GM19463 (cell line): ENCODE measurements around the gene MUC7.
"Not testable (repeated sequence)": the region's sequence is repeated elsewhere in the genome, so short reads cannot be mapped to it uniquely, and the experiment has no call there.

Experiments
- ATAC-seq: cut with Tn5 transposase; IDR thresholded peaks from one replicate; pipeline ENCODE4 v1.9.1; 2021; ENCODE audit warnings: mild to moderate bottlenecking, moderate library complexity; ENCODE audit not compliant: unreplicated experiment

The MUC7 gene

GRCh38 chr4:70471897-70472296 is at the start of gene MUC7:
Gene MUC7 (plus strand): TSS chr4:70472197. CDS start chr4:70474022, 1,825 bp downstream.
- ATAC-seq = no peak

GRCh38 chr4:70425306-70425705 is 46.7 kb upstream of the MUC7 start:
- ATAC-seq = no peak

DNA sequence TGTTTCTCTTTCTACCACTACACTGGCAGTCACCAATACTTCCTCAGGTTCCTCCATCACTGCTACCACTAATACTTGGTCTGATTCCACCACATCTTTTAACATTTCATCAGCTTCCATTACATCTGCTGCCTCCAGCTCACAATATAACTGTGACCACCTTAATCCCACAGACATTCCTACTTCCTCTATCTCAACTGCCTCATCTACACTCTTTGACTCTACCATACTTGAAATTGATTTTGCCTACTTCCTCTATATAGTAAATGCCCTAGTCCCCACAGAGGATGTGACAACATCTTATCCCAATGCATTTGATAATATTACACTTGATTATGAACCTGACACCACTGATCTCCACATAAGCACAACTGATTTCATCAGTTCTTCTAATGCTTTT is 45.2 kb upstream of the MUC7 start:
- no peak for ATAC-seq

- no peak for ATAC-seq
These were observed 34.8 kb upstream of the MUC7 start for GRCh38 chr4:70437197-70437596.

DNA sequence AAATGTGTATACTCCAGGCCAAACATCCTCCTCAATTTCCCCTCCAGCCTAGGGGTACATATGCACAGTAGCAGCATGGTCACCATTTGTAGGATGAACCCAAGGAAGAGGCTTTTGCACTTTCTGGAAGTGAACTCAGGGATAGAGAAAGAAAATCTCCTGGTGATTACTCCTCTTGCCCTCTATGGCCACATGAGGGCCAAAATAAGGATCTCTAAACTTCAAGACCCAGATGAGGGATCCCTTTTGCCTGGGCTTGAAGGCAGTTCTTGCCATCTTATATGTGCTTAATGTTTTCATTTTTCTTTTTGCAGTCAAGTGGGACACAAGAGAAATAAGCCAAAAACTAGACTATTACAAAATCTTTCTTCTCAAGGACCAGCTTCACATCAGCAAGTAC is 29.5 kb upstream of the MUC7 start:
- no peak for ATAC-seq

DNA sequence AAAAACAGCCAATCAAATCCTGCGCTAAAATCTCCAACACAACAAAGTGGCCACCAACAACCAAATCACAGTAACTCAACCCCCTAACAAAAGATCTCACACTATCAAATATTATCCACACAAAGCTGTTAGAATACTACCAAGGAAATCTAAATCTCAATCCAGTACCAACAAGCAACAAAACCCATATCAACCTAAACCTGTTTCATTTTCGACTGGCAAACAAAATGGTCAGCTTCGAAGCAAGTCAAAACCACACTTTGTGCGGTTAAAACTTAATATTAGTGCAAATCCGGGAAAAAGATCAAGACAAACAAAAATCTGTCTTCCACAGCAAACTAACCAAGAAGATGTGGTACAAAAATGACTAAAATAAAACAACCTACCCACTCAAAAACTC is 28.7 kb upstream of the MUC7 start:
- no peak for ATAC-seq

- ATAC-seq = peak; percentile 78
These were observed 22.8 kb upstream of the MUC7 start for GRCh38 chr4:70449220-70449619.

DNA sequence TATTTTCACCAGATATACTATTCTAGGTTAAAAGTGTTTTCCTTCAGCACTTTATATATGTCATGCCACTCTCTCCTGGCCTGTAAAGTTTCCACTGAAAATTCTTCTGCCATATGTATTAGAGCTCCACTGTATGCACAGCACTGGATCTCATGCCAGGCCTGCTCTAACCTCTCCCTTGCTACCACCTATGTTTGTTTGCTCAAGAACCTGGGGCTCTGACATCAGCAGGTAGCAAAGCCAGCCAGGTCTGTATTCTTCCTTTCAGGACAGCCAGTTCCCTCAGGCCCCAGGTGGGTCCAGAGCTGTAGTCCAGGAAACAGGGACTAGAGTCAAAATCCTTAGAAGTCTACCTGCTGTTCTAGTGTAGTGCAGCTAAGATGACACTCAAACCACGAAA is 19.1 kb upstream of the MUC7 start:
- no peak for ATAC-seq

DNA sequence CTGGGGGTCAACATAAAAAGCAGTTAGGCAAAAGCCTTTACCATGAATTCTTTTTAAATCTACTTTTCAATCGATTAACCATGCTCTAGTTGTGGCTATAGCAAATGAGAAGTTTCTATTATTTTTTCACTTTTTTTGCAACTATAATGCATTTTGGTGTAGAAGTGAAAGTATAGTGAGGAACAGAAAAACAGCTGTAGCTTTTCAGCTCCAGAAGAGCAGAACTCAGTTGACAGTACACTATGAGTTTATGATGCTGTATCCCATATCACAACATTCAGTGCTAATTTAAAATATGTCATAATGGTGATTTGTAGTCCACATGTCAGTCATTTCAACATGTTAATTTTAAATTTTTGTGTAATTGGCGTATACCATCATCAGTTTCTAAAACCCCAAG is 8.7 kb upstream of the MUC7 start:
- peak; percentile 45 for ATAC-seq

- no peak for ATAC-seq
These were observed 1.7 kb downstream of the MUC7 start for GRCh38 chr4:70473679-70474078.

DNA sequence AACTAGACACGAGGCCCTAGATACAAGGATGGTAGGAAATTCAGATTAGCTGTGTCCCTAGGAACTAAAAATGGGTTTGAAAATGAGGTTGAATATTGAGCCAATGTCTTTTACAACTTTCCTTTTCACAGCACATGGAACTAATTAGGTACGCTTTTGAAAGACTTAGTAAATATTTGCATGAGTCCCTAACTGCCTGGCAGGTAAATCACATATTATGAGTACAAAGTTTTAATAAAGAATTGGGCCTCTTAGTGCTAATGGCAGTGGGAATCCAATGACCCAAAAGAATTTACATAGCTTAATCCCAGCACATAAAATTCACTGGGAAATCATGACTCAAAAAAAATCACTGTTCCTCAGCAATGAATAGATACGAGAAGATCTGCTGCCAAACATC is 16.8 kb downstream of the MUC7 start:
- no peak for ATAC-seq

DNA sequence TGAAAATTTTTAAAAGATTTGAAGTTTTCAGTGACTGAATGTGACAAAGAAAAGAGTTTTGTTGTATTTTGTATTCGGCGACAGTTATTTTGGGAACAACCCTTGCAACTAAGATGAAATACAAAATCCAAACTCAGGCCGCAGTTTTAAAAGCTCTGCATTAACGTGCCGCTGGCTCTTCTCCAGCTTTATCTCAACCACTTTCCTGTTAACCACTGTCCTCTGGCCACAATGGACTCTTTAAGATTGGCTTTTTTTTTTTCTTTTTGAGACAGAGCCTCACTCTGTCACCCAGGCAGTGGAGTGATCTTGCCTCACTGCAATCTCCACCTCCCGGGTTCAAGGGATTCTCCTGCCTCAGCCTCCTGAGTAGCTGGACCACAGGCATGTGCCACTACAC is 24.2 kb downstream of the MUC7 start:
- ATAC-seq = no peak

GRCh38 chr4:70501838-70502237 is 29.8 kb downstream of the MUC7 start:
- ATAC-seq = not testable (repeated sequence)

- peak; percentile 36 for ATAC-seq
These were observed 32.7 kb downstream of the MUC7 start for GRCh38 chr4:70504733-70505132.

- peak; percentile 98 for ATAC-seq
These were observed 33.3 kb downstream of the MUC7 start for GRCh38 chr4:70505151-70505748.

GRCh38 chr4:70508801-70509200 is 36.8 kb downstream of the MUC7 start:
- no peak for ATAC-seq

- ATAC-seq = no peak
These were observed 39.4 kb downstream of the MUC7 start for GRCh38 chr4:70511365-70511764.

DNA sequence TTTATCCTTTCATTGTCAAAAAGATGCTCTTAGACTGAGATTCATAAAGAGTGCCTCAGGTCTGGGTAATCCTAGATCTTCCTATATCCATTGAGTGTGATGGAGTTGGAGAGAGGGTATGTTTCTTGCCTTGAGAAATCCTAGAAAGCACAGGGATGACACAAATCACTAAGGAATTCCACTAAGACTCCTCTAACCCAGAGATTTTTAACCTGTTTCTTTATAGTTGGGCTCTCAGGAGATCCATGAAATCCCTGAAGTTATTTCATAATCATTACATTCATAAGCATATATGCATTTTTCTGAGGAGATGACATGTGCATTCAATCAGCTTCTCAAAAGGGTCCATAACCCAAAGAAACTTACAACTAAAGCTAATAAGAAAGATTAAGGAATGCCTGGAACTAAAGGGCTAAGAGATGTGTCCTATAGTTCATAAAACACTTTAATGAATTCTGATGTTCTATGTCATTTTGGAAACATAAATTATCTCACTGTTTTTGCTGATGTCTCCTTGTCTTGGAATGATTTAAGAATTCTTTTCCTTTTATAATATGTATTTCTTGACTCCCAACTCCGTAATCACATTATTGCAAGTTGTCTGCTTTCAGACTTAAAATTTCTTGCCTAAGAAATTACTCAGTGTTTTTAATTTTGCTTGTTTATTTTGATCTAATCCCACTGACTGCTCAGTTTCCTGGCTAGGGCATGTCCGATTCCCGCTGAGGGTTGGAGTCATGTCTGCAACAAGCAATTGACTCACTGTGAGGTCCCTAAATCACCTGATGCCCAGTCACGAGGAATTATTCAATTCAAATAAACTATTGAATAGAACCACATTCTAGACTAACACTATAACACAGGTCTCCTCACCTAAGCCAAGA is 43.6 kb downstream of the MUC7 start:
- no peak for ATAC-seq

DNA sequence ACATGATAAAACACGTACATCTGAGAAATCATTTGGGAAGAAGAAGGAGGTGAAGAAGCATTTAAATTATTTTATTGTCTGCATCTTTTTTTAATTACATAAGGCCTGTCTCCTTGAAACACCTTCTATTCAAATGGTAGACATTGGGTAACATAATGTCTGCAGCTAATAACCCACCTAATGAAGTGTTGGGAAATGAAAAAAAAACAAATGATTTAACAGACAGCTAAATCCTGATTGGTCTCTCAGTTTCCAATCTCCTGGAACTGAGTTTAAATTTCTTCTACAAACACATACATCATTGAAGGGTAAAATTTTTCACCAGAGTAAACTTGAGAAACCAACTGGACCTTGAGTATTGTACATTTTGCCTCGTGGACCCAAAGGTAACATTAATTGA is 46.3 kb downstream of the MUC7 start, which contains the start of gene AMTN:
Gene AMTN (plus strand): TSS at position 301 of the 400 bp plus-strand sequence. CDS start 209 bp downstream, outside the sequence.
- ATAC-seq = no peak

- no peak for ATAC-seq
These were observed 46.7 kb downstream of the MUC7 start for GRCh38 chr4:70518716-70519115.

GRCh38 chr4:70522626-70523025 is 50.6 kb downstream of the MUC7 start:
- no peak for ATAC-seq

GRCh38 chr4:70530997-70531396 is 59.0 kb downstream of the MUC7 start:
- no peak for ATAC-seq
